Activated CD8-positive, alpha-beta T cell treated with anti-CD3 and anti-CD28 coated beads for 36 hours (primary cell): ENCODE results near the gene STK11. TPM values are rescaled to one million over a fixed set of nuclear protein-coding genes. Genes with fewer than 3 reads are reported as not detected.
A peak's percentile ranks its signal among the peaks of the same experiment; 100 is the strongest.
"Not testable (repeated sequence)": the region's sequence is repeated elsewhere in the genome, so short reads cannot be mapped to it uniquely, and the experiment has no call there.

Source experiments
- ATAC-seq: fragments of 200-7000 bp; cut with Tn5 transposase; one replicate; pipeline ENCODE4 v1.10.0; 2021; ENCODE audit warnings: mild to moderate bottlenecking, moderate library complexity
- CTCF ChIA-PET: fragments of 350-600 bp; sonication (Branson Sonifier 250); formaldehyde crosslinking; loops from one replicate; lab custom pipeline; 2021; ENCODE audit warnings: antibody characterized with exemption; lab: Charles Lee
- POLR2A ChIA-PET: fragments of 350-600 bp; sonication (Branson Sonifier 250); formaldehyde crosslinking; loops from one replicate; lab custom pipeline; 2021; ENCODE audit warnings: antibody characterized with exemption; lab: Charles Lee
- DNase-seq: peaks from one replicate; pipeline ENCODE4 v3.0.0-alpha.2; 2020
- H3K27ac Mint-ChIP-seq: one replicate; pipeline ENCODE4 v1.8.0; 2021; ENCODE audit warnings: mild to moderate bottlenecking, mixed read lengths
- H3K27me3 Mint-ChIP-seq: one replicate; pipeline ENCODE4 v1.8.0; 2021; ENCODE audit warnings: mixed read lengths
- H3K36me3 Mint-ChIP-seq: one replicate; pipeline ENCODE4 v1.8.0; 2021; ENCODE audit warnings: low read depth, mixed read lengths
- H3K4me1 Mint-ChIP-seq: one replicate; pipeline ENCODE4 v1.8.0; 2021; ENCODE audit warnings: low read depth, mixed read lengths
- H3K4me3 Mint-ChIP-seq: one replicate; pipeline ENCODE4 v1.8.0; 2021; ENCODE audit warnings: mild to moderate bottlenecking, moderate library complexity, mixed read lengths
- H3K9me3 Mint-ChIP-seq: one replicate; pipeline ENCODE4 v1.8.0; 2021; ENCODE audit warnings: mixed read lengths
- intact Hi-C: fragments of 100-400 bp; cut with micrococcal nuclease; formaldehyde crosslinking; loops from one replicate; pipeline ENCODE4 v1.10.0; 2022
- total RNA-seq, 2 experiments: library from RNA; stranded (reverse); gene quantifications; one replicate each; pipeline ENCODE4 v1.2.3, GENCODE V29; 2021
- TF ChIP-seq, protein P1 (sequence below): fragments of 200-600 bp; IDR thresholded peaks from one replicate; pipeline ENCODE4 v1.8.0; 2022; ENCODE audit warnings: antibody characterized with exemption, mild to moderate bottlenecking

Gene STK11
- total RNA-seq, 2 experiments from 2014 or later: 55.1 to 58.0 TPM

DNA sequence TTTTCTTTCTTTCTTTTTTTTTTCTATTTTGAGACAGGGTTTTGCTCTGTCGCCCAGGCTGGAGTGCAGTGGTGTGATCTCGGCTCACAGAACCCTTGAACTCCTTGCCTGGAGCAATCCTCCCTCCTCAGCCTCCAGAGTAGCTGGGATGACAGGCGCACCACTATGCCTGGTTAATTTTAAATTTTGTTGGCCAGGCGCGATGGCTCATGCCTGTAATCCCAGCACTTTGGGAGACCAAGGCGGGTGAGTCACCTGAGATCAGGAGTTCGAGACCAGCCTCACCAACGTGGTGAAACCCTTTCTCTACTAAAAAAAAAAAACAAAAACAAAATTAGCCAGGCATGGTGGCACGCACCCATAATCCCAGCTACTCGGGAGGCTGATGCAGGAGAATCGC, 22.9 kb upstream of the STK11 start:
- Mint-ChIP-seq H3K9me3 (no peaks in the 10 kb centered on the region), H3K4me1 (peaks cover 6% of the 10 kb centered on the region), H3K27me3 (no peaks in the 10 kb centered on the region), H3K36me3 (no peaks in the 10 kb centered on the region), H3K27ac (no peak overlapping the region), H3K4me3 (no peak overlapping the region)
- ChIA-PET CTCF (no interaction called here), POLR2A (no interaction called here)
- intact Hi-C loops: loop anchor here (10.0 kb wide), 1 partner anchor 48 kb away; no protein-coding TSS in a partner anchor
- TF ChIP-seq, protein P1, sequence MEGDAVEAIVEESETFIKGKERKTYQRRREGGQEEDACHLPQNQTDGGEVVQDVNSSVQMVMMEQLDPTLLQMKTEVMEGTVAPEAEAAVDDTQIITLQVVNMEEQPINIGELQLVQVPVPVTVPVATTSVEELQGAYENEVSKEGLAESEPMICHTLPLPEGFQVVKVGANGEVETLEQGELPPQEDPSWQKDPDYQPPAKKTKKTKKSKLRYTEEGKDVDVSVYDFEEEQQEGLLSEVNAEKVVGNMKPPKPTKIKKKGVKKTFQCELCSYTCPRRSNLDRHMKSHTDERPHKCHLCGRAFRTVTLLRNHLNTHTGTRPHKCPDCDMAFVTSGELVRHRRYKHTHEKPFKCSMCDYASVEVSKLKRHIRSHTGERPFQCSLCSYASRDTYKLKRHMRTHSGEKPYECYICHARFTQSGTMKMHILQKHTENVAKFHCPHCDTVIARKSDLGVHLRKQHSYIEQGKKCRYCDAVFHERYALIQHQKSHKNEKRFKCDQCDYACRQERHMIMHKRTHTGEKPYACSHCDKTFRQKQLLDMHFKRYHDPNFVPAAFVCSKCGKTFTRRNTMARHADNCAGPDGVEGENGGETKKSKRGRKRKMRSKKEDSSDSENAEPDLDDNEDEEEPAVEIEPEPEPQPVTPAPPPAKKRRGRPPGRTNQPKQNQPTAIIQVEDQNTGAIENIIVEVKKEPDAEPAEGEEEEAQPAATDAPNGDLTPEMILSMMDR: no peak
- DNase-seq (no peak), ATAC-seq (no peak)

GRCh38 chr19:1183543-1184172, 21.9 kb upstream of the STK11 start:
- TF ChIP-seq, protein P1: no peak
- Mint-ChIP-seq H3K27me3 (no peaks in the 10 kb centered on the region), H3K27ac (no peak overlapping the region), H3K4me3 (no peak overlapping the region), H3K9me3 (no peaks in the 10 kb centered on the region), H3K4me1 (peaks cover 6% of the 10 kb centered on the region), H3K36me3 (no peaks in the 10 kb centered on the region)
- DNase-seq: no peak
- no peak for ATAC-seq
- ChIA-PET CTCF (no interaction called here), POLR2A (no interaction called here)
- intact Hi-C loops: loop anchor here (10.0 kb wide), 1 partner anchor 49 kb away; no protein-coding TSS in a partner anchor

GRCh38 chr19:1189419-1189818, 16.2 kb upstream of the STK11 start:
- TF ChIP-seq, protein P1: no peak
- H3K27ac Mint-ChIP-seq: peak overlapping the region; percentile 80
- H3K27me3 Mint-ChIP-seq: no peaks in the 10 kb centered on the region
- no peaks in the 10 kb centered on the region for H3K9me3 Mint-ChIP-seq
- no peaks in the 10 kb centered on the region for H3K36me3 Mint-ChIP-seq
- peak; percentile 85 for ATAC-seq
- H3K4me1 Mint-ChIP-seq: peaks cover 27% of the 10 kb centered on the region
- intact Hi-C loops: loop anchor here (10.0 kb wide), 1 partner anchor 55 kb away; no protein-coding TSS in a partner anchor
- ChIA-PET POLR2A (interaction anchor here (1.0 kb wide), 1 partner anchor 85 kb away, joined by 4 read pairs; the partner anchor contains the start of gene GPX4), CTCF (no interaction called here)
- DNase-seq: peak; percentile 76
- H3K4me3 Mint-ChIP-seq: no peak overlapping the region

- POLR2A ChIA-PET: interaction anchor here (0.8 to 0.9 kb wide), 2 partner anchors 9 to 95 kb away, joined by 3 read pairs; no protein-coding TSS in a partner anchor
- TF ChIP-seq, protein P1: no peak
- Mint-ChIP-seq H3K27ac (no peak overlapping the region), H3K9me3 (no peaks in the 10 kb centered on the region), H3K4me3 (no peak overlapping the region), H3K36me3 (no peaks in the 10 kb centered on the region), H3K4me1 (peaks cover 11% of the 10 kb centered on the region), H3K27me3 (no peaks in the 10 kb centered on the region)
- ATAC-seq (no peak), DNase-seq (no peak)
- intact Hi-C loops: no loop called here
- CTCF ChIA-PET: interaction anchor here (1.0 to 1.6 kb wide), 4 partner anchors 17 to 86 kb away, joined by 3 to 6 read pairs (median 4); no protein-coding TSS in a partner anchor
Observed at GRCh38 chr19:1199531-1199930, 6.0 kb upstream of the STK11 start.

- DNase-seq, intact Hi-C loops, H3K4me3 Mint-ChIP-seq, H3K27me3 Mint-ChIP-seq, H3K9me3 Mint-ChIP-seq, H3K27ac Mint-ChIP-seq, ATAC-seq, H3K36me3 Mint-ChIP-seq: not testable (repeated sequence)
- H3K4me1 Mint-ChIP-seq: peaks cover 13% of the 10 kb centered on the region
- CTCF ChIA-PET: interaction anchor here (1.0 to 1.6 kb wide), 4 partner anchors 16 to 87 kb away, joined by 3 to 6 read pairs (median 4); no protein-coding TSS in a partner anchor
- POLR2A ChIA-PET: interaction anchor here (0.9 kb wide), 2 partner anchors 10 to 38 kb away, joined by 3 read pairs; no protein-coding TSS in a partner anchor
Observed at GRCh38 chr19:1200614-1201013, 5.0 kb upstream of the STK11 start.
